ENCODE data around the gene MCU.

- TF ChIP-seq CTCF (IDR thresholded peaks at IDR 0.05) (no peak), POLR2A (IDR thresholded peaks at IDR 0.05) (no peak)
These were observed 119.0 kb downstream of the MCU start for GRCh38 chr10:72810976-72811375.

Measured in body of pancreas (tissue), 4 donors.